HG02885 (cell line): ENCODE results near the gene UGT2A3.
A peak's percentile ranks its signal among the peaks of the same experiment; 100 is the strongest.
"Not testable (repeated sequence)": the region's sequence is repeated elsewhere in the genome, so short reads cannot be mapped to it uniquely, and the experiment has no call there.

ENCODE experiments used
- ATAC-seq: cut with Tn5 transposase; IDR thresholded peaks from one replicate; pipeline ENCODE4 v1.9.1; 2021; ENCODE audit warnings: mild to moderate bottlenecking; ENCODE audit not compliant: unreplicated experiment, poor library complexity

UGT2A3 gene

DNA sequence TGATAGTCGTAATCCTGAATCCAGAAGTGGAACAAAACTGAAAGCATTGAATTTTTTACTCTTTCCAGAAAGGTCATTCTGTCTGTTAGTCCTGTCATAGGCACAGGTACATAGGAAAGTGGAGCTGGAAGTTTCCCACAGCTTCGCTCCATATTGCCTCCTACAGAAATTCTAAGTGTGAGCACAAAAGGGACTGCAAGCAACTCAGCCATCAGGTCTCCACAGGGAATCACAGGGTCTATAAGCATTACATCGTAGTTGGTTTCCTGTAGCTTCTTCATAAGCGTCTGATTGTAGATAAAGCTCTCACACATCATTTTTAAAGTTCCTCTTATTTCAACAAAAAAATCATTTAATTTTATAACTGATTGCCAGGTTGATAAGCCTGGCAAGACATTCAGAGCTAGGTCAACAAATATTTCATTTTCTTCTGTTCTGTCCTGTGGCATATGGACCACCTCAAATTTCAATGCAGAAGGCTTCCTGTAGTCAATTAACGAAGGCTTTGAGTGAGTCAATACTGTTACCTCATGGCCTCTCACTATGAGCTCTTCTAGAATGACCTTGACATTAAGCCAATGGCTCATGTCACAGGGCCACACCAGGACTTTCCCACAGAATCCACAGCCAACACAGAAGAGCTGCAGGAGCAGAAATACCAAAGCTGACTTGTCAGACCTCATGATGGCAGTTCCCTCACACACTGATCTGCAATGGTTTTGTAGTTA lies at the start of gene UGT2A3:
Gene UGT2A3, minus strand, starts transcription at position 727 of the 728 bp plus-strand sequence. Its CDS starts 44 bp downstream, at position 683.
- no peak for ATAC-seq

DNA sequence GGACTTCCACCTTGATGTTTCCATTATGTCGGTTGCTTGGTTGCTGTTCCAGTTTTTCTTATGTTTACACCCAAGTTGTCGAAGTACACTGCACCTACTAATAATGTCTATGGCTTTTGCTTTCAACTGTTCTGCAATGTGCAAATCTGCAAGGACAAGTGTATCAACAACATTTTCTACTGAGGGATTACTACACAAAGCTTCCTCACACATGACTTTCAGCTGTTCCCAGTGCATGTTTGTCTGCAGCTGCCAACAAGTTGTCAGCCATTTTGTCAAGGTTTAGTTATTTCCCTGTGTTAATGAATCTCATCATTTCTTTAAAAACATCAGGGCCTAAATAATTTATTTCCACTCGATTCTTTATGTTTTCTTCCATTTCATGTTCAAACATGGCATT lies 45.4 kb upstream of the UGT2A3 start:
- no peak for ATAC-seq

GRCh38 chr4:68995292-68995691 lies 43.7 kb upstream of the UGT2A3 start:
- ATAC-seq, result peak; percentile 74

- no peak for ATAC-seq
Observed at GRCh38 chr4:68987007-68987406, 35.4 kb upstream of the UGT2A3 start.

DNA sequence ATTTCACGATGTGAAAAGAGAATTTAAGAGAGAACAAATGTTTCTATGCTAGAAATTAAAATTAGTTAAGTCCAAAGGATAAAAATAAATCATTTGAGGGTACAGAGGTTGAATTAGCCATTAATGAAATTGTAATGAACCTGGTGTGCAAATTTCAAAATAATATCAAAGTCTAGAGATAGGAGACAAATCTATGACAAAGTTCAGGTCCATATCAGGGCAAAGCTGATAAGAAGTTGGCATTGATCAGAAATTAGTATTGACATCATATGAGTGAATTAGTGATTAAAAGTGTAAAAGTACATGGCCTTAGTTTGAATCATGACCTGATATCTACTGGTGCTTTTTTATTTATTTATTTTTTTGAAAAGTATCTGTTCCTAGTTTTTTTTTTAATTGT lies 33.8 kb upstream of the UGT2A3 start:
- ATAC-seq, result no peak

DNA sequence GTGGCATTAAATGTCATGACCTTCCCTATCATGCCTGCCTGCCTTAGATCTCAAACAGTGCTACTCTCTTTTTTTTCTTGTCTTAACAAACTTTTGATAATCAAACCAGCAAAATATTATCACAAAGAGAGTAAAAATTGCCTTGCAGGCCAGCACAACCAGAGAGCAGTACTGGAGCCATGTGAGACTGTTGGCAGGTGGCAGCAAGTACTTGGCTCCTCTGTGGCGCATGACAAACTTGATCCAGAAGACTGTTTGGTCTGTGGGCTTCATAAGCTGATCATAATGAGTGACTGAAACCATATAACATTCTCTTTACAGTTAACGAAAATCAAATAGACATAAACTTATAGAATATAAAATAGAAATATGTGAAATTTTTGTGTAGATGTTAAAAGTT lies 33.3 kb upstream of the UGT2A3 start:
- ATAC-seq, result no peak

- ATAC-seq, result no peak
Observed at GRCh38 chr4:68963374-68963773, 11.8 kb upstream of the UGT2A3 start.

DNA sequence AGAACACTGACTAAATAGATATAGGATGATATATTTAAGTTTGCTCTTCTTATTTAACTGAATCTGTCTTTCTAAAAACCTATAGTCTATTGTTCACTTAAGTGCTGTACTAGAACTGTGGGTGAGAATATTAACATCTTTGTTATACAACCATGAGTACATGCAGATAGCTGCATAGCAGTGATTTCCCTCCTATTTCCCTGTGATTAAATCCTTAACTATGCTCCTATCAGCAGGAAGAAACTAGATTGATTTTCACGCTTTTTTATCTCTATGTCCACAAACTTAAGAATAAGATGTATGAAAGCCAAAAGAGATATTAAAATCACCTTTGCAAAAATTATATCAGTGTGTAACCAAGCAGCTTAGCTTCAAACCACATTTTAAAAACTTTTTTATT lies 11.3 kb upstream of the UGT2A3 start:
- ATAC-seq, result no peak

GRCh38 chr4:68960294-68961163 lies 8.9 kb upstream of the UGT2A3 start:
- no peak for ATAC-seq

DNA sequence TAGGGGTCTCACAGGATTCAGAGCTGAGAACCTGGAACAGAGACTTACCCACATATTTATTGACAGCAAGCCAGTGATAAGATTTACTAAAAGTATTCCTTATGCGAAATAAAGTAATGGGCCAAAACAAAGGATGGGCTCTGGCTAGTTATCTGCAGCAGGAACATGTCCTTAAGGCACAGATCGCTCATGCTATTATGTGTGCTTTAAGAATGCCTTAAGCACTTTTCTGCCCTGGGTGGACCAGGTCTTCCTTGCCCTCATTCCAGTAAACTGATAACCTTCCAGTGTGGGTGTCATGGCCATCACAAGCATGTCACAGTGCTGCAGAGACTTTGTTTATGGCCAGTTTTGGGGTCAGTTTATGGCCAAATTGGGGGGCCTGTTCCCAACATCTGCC lies 7.5 kb upstream of the UGT2A3 start:
- ATAC-seq, result not testable (repeated sequence)

- ATAC-seq, result no peak
Observed at GRCh38 chr4:68954126-68954525, 2.5 kb upstream of the UGT2A3 start.

GRCh38 chr4:68953056-68953596 lies 1.5 kb upstream of the UGT2A3 start:
- no peak for ATAC-seq

DNA sequence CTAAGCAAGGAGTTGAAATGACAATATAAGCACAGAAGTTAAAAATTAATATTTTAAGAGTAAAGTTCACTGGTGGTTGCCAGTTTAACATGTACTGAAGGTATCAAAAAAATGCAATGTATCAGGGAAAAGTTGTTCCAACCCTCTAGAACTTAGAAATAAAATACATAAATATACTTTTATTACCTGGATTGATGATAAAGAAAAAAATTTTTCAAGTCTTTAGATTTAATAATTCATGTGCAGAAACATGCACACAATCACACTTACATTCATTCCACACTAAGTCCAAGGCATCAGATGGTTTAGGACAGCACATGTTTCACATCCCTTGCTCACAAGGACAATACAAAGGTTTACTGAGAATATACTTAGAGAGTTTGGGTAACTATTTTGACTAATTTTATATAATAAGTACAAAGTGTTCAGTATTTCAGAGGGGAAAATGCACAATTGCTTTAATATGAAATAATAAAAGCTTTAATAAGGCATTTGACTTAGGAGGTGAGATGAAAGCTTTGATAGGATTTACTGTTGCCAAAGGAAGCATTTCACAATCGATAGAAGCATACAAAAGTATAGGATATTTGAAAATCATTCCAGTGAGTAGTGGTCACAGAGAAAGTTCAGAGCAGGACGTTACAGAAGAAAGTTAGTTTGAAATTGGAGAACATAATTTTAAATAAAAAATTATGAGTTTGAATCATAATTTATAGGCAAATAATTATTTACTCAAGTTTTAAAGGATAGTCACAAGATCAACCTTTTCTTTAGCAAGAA lies 392 bp upstream of the UGT2A3 start:
- no peak for ATAC-seq

DNA sequence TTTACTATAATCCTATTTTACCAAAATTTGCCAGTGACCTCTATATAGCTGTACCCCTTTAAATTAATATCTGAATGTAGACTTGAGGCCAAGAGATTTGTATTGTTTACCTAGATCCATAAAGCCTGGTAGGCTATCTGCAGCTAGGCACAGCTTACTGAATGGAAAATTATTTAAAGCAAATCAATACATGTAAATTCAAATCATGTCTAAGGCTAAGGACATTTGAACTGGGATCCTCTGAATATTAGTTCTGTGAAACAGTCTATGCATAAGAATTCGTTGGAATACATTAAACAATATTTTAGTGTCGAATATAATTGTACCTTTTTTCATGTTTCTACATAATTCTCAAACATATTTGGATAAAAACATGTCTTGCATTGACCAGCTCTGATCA lies 1.6 kb downstream of the UGT2A3 start:
- no peak for ATAC-seq

DNA sequence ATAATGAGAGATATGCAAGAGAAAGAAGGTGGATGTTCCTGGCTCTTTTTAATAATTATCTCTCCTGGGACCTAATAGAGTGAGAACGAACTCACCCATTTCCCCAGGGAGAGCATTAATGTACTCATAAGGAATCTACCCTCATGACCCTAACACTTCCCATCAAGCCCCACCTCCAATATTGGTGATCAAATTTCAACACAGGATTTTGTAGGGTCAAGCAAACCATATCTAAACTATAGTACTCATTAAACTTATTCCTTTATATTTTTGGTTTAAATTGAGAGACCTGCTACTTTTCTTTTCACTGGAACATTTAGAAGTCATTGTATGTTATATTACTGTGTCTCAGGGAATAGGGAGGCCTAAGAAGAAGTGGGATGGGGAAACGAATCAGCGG lies 2.6 kb downstream of the UGT2A3 start:
- ATAC-seq, result no peak

DNA sequence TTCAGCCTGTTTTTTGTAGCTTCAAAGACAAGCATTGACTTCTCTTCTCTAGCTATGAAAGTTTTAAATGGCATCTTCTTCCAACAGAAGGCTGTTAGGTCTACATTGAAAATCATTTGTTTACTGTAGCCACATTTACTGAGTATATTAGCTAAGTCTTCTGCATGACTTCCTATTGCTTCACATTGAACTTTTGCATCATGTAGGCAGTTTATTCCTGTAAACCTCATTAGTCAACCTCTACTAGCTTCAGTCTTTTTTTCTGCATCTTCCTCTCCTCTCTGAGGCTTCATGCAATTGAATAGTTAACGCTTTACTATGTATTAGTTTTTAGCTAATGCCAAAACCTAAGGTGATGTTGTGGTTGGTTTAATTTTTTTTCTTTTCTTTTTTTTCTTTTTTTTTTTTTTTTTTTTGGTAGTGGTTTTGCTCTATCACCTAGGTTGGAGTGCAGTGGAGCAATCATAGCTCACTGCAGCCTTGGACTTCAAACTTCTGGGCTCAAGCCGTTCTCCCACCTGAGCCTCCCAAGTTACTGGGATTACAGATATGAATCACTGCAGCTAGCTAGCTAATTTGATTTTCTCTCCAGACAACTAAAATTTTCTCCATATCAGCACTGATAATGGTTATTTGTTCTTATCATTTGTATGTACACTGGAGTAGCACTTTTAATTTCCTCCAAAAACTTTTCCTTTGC lies 3.4 kb downstream of the UGT2A3 start:
- no peak for ATAC-seq

- no peak for ATAC-seq
Observed at GRCh38 chr4:68929076-68929737, 22.4 kb downstream of the UGT2A3 start.

GRCh38 chr4:68927165-68927564 lies 24.4 kb downstream of the UGT2A3 start:
- ATAC-seq, result no peak

DNA sequence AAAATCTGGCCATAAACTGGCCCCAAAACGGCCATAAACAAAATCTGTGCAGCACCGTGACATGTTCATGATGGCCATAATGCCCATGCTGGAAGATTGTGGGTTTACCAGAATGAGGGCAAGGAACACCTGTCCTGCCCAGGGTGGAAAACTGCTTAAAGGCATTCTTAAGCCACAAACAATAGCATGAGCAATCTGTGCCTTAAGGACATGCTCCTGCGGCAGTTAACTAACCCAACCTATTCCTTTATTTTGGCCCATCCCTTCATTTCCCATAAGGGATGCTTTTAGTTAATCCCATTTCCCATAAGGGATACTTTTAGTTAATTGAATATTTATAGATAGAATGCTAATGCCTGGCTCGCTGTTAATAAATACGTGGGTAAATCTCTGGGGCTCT lies 29.4 kb downstream of the UGT2A3 start:
- ATAC-seq, result not testable (repeated sequence)
